ENCODE measurements around the gene KLHL21.

The KLHL21 gene

DNA sequence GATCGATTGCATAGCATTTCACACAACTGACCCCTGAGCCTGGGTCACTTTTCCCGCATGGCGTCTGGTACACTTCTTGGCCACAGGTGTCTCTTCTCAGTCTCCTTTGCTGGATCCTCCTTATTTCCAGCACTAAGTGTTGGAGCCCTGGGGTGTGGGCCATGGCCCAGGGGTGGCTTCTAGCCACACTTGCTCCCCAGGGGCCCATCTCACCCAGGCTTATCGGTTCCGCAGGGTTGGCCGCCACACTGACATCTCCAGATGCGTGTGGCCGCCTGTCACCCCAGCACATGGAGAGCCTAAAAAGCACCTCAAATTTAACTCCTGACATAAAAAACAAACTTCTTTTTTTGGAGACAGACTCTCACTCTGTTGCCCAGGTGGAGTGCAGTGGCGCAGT lies 24.4 kb upstream of the KLHL21 start:
- H3K4me1 ChIP-seq (ENCODE audit: insufficient read depth, low read length), result peaks cover 25% of the 10 kb centered on the region
- peaks cover 72% of the 10 kb centered on the region for H3K36me3 ChIP-seq (ENCODE audit: insufficient read depth, low read length)
- peak overlapping the region; percentile 84 for H3K9ac ChIP-seq (ENCODE audit: low read depth, low read length)
- H3K9me3 ChIP-seq (ENCODE audit: insufficient read depth, low read length, severe bottlenecking), result no peaks in the 10 kb centered on the region
- H3K27me3 ChIP-seq (ENCODE audit: insufficient read depth, low read length, poor library complexity), result no peaks in the 10 kb centered on the region
- H3K4me2 ChIP-seq (ENCODE audit: insufficient read depth, low read length), result peak overlapping the region; percentile 76
- ATAC-seq (ENCODE audit: insufficient read depth, low read depth) (no peak), DNase-seq (no peak)
- no peak overlapping the region for H3K27ac ChIP-seq (ENCODE audit: low read length)
- H4K20me1 ChIP-seq (ENCODE audit: insufficient read depth, low read length), result peaks cover 54% of the 10 kb centered on the region
- H3K79me2 ChIP-seq (ENCODE audit: insufficient read depth, low read length), result peaks cover 55% of the 10 kb centered on the region
- no peak for TF ChIP-seq EZH2 (IDR thresholded peaks at IDR 0.05; ENCODE audit: borderline replicate concordance, low read depth, low read length, severe bottlenecking)
- TF ChIP-seq, protein P1, sequence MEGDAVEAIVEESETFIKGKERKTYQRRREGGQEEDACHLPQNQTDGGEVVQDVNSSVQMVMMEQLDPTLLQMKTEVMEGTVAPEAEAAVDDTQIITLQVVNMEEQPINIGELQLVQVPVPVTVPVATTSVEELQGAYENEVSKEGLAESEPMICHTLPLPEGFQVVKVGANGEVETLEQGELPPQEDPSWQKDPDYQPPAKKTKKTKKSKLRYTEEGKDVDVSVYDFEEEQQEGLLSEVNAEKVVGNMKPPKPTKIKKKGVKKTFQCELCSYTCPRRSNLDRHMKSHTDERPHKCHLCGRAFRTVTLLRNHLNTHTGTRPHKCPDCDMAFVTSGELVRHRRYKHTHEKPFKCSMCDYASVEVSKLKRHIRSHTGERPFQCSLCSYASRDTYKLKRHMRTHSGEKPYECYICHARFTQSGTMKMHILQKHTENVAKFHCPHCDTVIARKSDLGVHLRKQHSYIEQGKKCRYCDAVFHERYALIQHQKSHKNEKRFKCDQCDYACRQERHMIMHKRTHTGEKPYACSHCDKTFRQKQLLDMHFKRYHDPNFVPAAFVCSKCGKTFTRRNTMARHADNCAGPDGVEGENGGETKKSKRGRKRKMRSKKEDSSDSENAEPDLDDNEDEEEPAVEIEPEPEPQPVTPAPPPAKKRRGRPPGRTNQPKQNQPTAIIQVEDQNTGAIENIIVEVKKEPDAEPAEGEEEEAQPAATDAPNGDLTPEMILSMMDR (IDR thresholded peaks at IDR 0.05; ENCODE audit: borderline replicate concordance, extremely low read depth, low read length, poor library complexity, severe bottlenecking), result no peak
- H3K4me3 ChIP-seq (ENCODE audit: low read depth in 1 of 2, low read length in 2 of 2), result peak overlapping the region in 1 of 2 experiments; percentile 12; a peak in 1 of 4 replicates
- no peak overlapping the region for H2AFZ ChIP-seq (ENCODE audit: low read depth, low read length)

DNA sequence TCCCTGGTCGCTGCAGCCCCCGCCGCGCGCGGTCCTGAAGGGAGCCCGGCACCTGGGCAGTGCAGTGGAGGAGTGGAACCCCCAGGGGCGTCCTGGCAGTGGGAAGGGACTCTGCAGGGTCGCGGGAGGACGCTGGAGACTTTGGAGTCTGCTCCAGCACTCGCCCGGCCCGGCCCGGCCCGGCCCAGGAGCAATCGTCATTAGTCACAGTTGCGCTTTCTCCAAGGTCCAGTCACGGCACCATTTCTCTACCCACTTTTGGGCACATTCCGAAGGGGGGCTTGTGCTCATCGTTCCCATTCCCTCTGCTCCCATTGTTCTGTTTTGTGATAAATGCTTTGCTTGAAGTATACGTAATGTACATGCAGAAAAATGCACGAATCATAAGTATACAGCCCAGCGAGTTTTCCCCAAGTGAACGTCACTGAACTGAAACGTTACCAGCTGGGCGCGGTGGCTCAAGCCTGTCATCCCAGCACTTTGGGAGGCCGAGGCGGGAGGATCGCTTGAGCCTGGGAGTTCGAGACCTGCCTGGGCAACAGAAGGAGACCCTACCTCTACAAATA lies 23.0 kb upstream of the KLHL21 start:
- TF ChIP-seq, protein P1 (IDR thresholded peaks at IDR 0.05; ENCODE audit: borderline replicate concordance, extremely low read depth, low read length, poor library complexity, severe bottlenecking), result no peak
- no peak for TF ChIP-seq EZH2 (IDR thresholded peaks at IDR 0.05; ENCODE audit: borderline replicate concordance, low read depth, low read length, severe bottlenecking)
- Histone ChIP-seq H3K9ac (ENCODE audit: low read depth, low read length) (peak overlapping the region; percentile 84), H3K27me3 (ENCODE audit: insufficient read depth, low read length, poor library complexity) (no peaks in the 10 kb centered on the region), H3K36me3 (ENCODE audit: insufficient read depth, low read length) (peaks cover 75% of the 10 kb centered on the region), H3K9me3 (ENCODE audit: insufficient read depth, low read length, severe bottlenecking) (no peaks in the 10 kb centered on the region), H2AFZ (ENCODE audit: low read depth, low read length) (peak overlapping the region; percentile 73), H3K79me2 (ENCODE audit: insufficient read depth, low read length) (peaks cover 55% of the 10 kb centered on the region), H3K4me1 (ENCODE audit: insufficient read depth, low read length) (peaks cover 25% of the 10 kb centered on the region), H4K20me1 (ENCODE audit: insufficient read depth, low read length) (peaks cover 62% of the 10 kb centered on the region), H3K4me3 (ENCODE audit: low read depth in 1 of 2, low read length in 2 of 2) (peak overlapping the region; percentile 49 to 70; a peak in 3 of 4 replicates), H3K4me2 (ENCODE audit: insufficient read depth, low read length) (peak overlapping the region; percentile 76), H3K27ac (ENCODE audit: low read length) (peak overlapping the region; percentile 58)
- DNase-seq, result no peak
- ATAC-seq (ENCODE audit: insufficient read depth, low read depth), result peak; percentile 41

DNA sequence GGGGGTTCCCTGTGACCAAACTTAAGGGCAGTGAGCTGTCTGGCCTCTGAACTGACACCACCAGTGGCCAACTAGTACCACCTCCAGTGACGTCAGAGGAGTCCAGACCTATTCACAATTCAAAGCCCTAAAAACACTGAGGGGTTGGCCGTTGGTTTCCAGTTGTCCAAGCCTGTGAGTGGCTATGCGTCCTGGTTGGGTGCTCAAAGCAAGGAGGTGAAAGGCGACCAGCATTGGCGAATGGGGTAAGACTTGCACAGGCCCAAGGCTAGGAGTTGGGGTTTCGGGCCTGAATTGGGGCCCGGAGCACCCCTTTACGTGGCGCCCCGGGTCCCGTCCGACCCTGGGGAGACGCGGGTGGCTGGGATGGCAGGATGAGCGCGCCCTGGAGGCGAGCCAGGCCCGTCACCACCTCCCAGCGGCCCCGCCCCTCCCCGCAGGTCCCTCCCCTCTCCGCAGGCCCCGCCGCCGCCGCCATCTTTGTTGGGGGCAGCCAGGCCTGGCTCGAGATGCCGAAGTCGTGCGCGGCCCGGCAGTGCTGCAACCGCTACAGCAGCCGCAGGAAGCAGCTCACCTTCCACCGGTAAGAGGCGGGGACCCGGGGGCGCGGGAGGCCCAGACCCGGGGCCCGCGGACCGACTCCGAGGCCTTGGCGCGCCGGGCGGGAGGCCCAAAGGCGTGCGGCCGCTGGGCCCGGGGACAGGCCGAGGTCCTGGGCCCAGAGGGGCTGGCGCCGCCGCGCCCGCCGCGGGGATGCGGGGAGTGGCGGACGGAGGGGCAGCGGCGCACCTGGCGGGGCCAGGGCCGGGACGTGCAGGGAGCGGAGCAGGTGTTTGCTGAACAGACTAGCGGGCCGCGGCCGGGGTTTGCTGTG lies 22.3 kb upstream of the KLHL21 start, which contains the start of gene THAP3:
Gene THAP3, plus strand, starts transcription at position 159 of the 874 bp plus-strand sequence. Its CDS starts 351 bp downstream, at position 510.
- Histone ChIP-seq H3K27ac (ENCODE audit: low read length) (peak within 1 kb of the TSS; percentile 59), H3K9ac (ENCODE audit: low read depth, low read length) (peak within 1 kb of the TSS; percentile 84), H3K79me2 (ENCODE audit: insufficient read depth, low read length) (peaks cover 61% of the 10 kb centered on the region), H3K4me2 (ENCODE audit: insufficient read depth, low read length) (peak within 1 kb of the TSS; percentile 76), H2AFZ (ENCODE audit: low read depth, low read length) (peak within 1 kb of the TSS; percentile 73), H3K4me1 (ENCODE audit: insufficient read depth, low read length) (peaks cover 25% of the 10 kb centered on the region), H4K20me1 (ENCODE audit: insufficient read depth, low read length) (peaks cover 63% of the 10 kb centered on the region), H3K27me3 (ENCODE audit: insufficient read depth, low read length, poor library complexity) (no peaks in the 10 kb centered on the region), H3K4me3 (ENCODE audit: low read depth in 1 of 2, low read length in 2 of 2) (peak within 1 kb of the TSS; percentile 49 to 70; a peak in 3 of 4 replicates), H3K36me3 (ENCODE audit: insufficient read depth, low read length) (peaks cover 77% of the 10 kb centered on the region), H3K9me3 (ENCODE audit: insufficient read depth, low read length, severe bottlenecking) (no peaks in the 10 kb centered on the region)
- ATAC-seq (ENCODE audit: insufficient read depth, low read depth) (peak; percentile 96), DNase-seq (peak; percentile 89)
- TF ChIP-seq, protein P1 (IDR thresholded peaks at IDR 0.05; ENCODE audit: borderline replicate concordance, extremely low read depth, low read length, poor library complexity, severe bottlenecking), result peak; percentile 45
- no peak for TF ChIP-seq EZH2 (IDR thresholded peaks at IDR 0.05; ENCODE audit: borderline replicate concordance, low read depth, low read length, severe bottlenecking)

Measured in DND-41 (cell line).